CD4-positive, alpha-beta T cell treated with Interleukin-6 at 100 ng/mL for 8 hours (primary cell): ENCODE data around the gene DEPDC5.
"Not testable (repeated sequence)": the region's sequence is repeated elsewhere in the genome, so short reads cannot be mapped to it uniquely, and the experiment has no call there.

Experiments
- DNase-seq: peaks from one replicate; pipeline ENCODE4 v3.0.0-alpha.2; 2020; ENCODE audit warnings: mixed read lengths, low spot score

Gene DEPDC5

GRCh38 chr22:31753634-31754501, at the start of gene DEPDC5:
Gene DEPDC5, plus strand, starts transcription at chr22:31754019. Its CDS starts 903 bp downstream, at chr22:31754922.
- DNase-seq, result peak; percentile 96

- no peak for DNase-seq
These were observed 46.3 kb upstream of the DEPDC5 start for GRCh38 chr22:31707519-31707918.

- not testable (repeated sequence) for DNase-seq
These were observed 42.6 kb upstream of the DEPDC5 start for GRCh38 chr22:31711226-31711625.

GRCh38 chr22:31715147-31715778, 38.6 kb upstream of the DEPDC5 start:
- DNase-seq, result no peak

- DNase-seq, result no peak
These were observed 33.9 kb upstream of the DEPDC5 start for GRCh38 chr22:31719850-31720471.

GRCh38 chr22:31723723-31724122, 30.1 kb upstream of the DEPDC5 start:
- DNase-seq, result no peak

GRCh38 chr22:31726692-31727091, 27.1 kb upstream of the DEPDC5 start:
- no peak for DNase-seq

- no peak for DNase-seq
These were observed 25.0 kb upstream of the DEPDC5 start for GRCh38 chr22:31728857-31729256.

- no peak for DNase-seq
These were observed 23.5 kb upstream of the DEPDC5 start for GRCh38 chr22:31730344-31730711.

GRCh38 chr22:31732089-31732829, 21.6 kb upstream of the DEPDC5 start:
- DNase-seq, result no peak

GRCh38 chr22:31733580-31734079, 20.2 kb upstream of the DEPDC5 start:
- DNase-seq, result no peak

GRCh38 chr22:31734512-31734911, 19.3 kb upstream of the DEPDC5 start:
- DNase-seq, result no peak

- DNase-seq, result no peak
These were observed 17.4 kb upstream of the DEPDC5 start for GRCh38 chr22:31736458-31736857.

- no peak for DNase-seq
These were observed 15.9 kb upstream of the DEPDC5 start for GRCh38 chr22:31737932-31738331.

- no peak for DNase-seq
These were observed 15.3 kb upstream of the DEPDC5 start for GRCh38 chr22:31738566-31738965.

- DNase-seq, result no peak
These were observed 14.0 kb upstream of the DEPDC5 start for GRCh38 chr22:31739795-31740201.

GRCh38 chr22:31740314-31740713, 13.5 kb upstream of the DEPDC5 start:
- not testable (repeated sequence) for DNase-seq

- no peak for DNase-seq
These were observed 11.7 kb upstream of the DEPDC5 start for GRCh38 chr22:31742115-31742514.

GRCh38 chr22:31742682-31743081, 11.1 kb upstream of the DEPDC5 start:
- DNase-seq, result no peak

GRCh38 chr22:31743871-31744270, 9.9 kb upstream of the DEPDC5 start:
- DNase-seq, result no peak

- no peak for DNase-seq
These were observed 6.4 kb upstream of the DEPDC5 start for GRCh38 chr22:31747441-31747840.

- no peak for DNase-seq
These were observed 5.3 kb upstream of the DEPDC5 start for GRCh38 chr22:31748490-31748889.
